HepG2 (cell line): ENCODE results near the gene KCNAB1. TPM values are rescaled to one million over a fixed set of nuclear protein-coding genes. Genes with fewer than 3 reads are reported as not detected.

Source experiments
- ATAC-seq: fragments of 200-7000 bp; cut with Tn5 transposase; 3 replicates; pipeline ENCODE4 v1.9.1; 2020; ENCODE audit warnings: mild to moderate bottlenecking, moderate library complexity
- BruUV-seq: library from RNA; stranded (reverse); fragments of 400-500 nt; replicated peaks from 2 replicates; lab custom pipeline; 2021; lab: Mats Ljungman, UMichigan
- CTCF ChIA-PET: fragments of 300-600 bp; formaldehyde crosslinking; extraction: SDS; loops from one replicate; lab custom pipeline; 2021; ENCODE audit warnings: low total read pairs, inconsistent platforms, low intra/inter-chr PET ratio; lab: Yijun Ruan, JAX
- POLR2A ChIA-PET: fragments of 350-600 bp; sonication (Branson Sonifier 250); formaldehyde crosslinking; loops from one replicate; lab custom pipeline; 2020; ENCODE audit warnings: antibody characterized with exemption, inconsistent platforms; lab: Yijun Ruan, JAX
- DNase-seq: peaks from one replicate; pipeline ENCODE4 v3.0.0-alpha.2; 2015; ENCODE audit warnings: low spot score
- FAIRE-seq: peaks from 3 replicates; lab custom pipeline; 2011; peaks lifted over from hg19 to GRCh38; lab: Jason Lieb, UNC
- H2AFZ ChIP-seq: one replicate; pipeline ENCODE4 v1.6.1; 2011; ENCODE audit warnings: low read length, inconsistent platforms
- H3K27ac ChIP-seq: fragments of 300-600 bp; 3 replicates; pipeline ENCODE4 v1.8.0; 2011; ENCODE audit warnings: mixed run types, mild to moderate bottlenecking, mixed read lengths, low read length, inconsistent platforms; ENCODE audit not compliant: insufficient read depth; ENCODE audit errors: extremely low read length
- H3K27me3 ChIP-seq, 2 experiments: fragments of 200-600 bp in 1 of 2; 2 replicates in 1 of 2; 3 replicates in 1 of 2; pipeline versions ENCODE4 v1.6.0 to v1.8.0; 2011; ENCODE audit warnings: low read length in 2 of 2, mild to moderate bottlenecking in 2 of 2, moderate library complexity in 2 of 2, inconsistent platforms in 1 of 2; ENCODE audit not compliant: insufficient read depth in 2 of 2, control insufficient read depth in 1 of 2
- H3K36me3 ChIP-seq, 2 experiments: fragments of 200-600 bp in 1 of 2; replicated peaks in 1 of 2; 2 replicates in 1 of 2; 3 replicates in 1 of 2; pipeline versions ENCODE4 v1.5.1 to v1.8.0; 2011; ENCODE audit warnings: low read length in 2 of 2, inconsistent platforms in 1 of 2; ENCODE audit not compliant: insufficient read depth in 2 of 2, control insufficient read depth in 1 of 2
- H3K4me1 ChIP-seq: 2 replicates; pipeline ENCODE4 v1.5.1; 2012; ENCODE audit warnings: low read length, inconsistent platforms; ENCODE audit not compliant: insufficient read depth
- H3K4me2 ChIP-seq: 2 replicates; pipeline ENCODE4 v1.6.0; 2011; ENCODE audit warnings: low read depth, low read length, inconsistent platforms
- H3K4me3 ChIP-seq, 3 experiments: fragments of 200-600 bp in 1 of 3; sonication (generic), shearing (Covaris generic) in 1 of 3; replicated peaks in 1 of 3; 2 replicates each; pipeline ENCODE4 v1.5.1; 2011 to 2016; ENCODE audit warnings: low read length in 3 of 3, inconsistent platforms in 2 of 3, low read depth in 2 of 3, mild to moderate bottlenecking in 2 of 3, control low read depth in 1 of 3, mixed read lengths in 1 of 3; ENCODE audit not compliant: insufficient read depth in 1 of 3
- H3K79me2 ChIP-seq: one replicate; pipeline ENCODE4 v1.6.1; 2011; ENCODE audit warnings: low read length, inconsistent platforms; ENCODE audit not compliant: insufficient read depth
- H3K9ac ChIP-seq: 2 replicates; pipeline ENCODE4 v1.6.0; 2011; ENCODE audit warnings: mild to moderate bottlenecking, low read depth, low read length, inconsistent platforms; ENCODE audit not compliant: insufficient read depth
- H3K9me3 ChIP-seq: 2 replicates; pipeline ENCODE4 v1.5.1; 2012; ENCODE audit warnings: mild to moderate bottlenecking, low read length
- H4K20me1 ChIP-seq: 2 replicates; pipeline ENCODE4 v1.6.0; 2011; ENCODE audit warnings: inconsistent platforms, mild to moderate bottlenecking, low read length, moderate library complexity; ENCODE audit not compliant: insufficient read depth
- CEBPG ChIP-seq: IDR thresholded peaks from 2 replicates; pipeline ENCODE4 v1.6.1; 2016
- HDAC1 ChIP-seq: sonication (generic); formaldehyde crosslinking; IDR thresholded peaks from 2 replicates; pipeline ENCODE4 v1.5.1; 2020; ENCODE audit warnings: mild to moderate bottlenecking, missing genetic modification reagents
- PHF21A ChIP-seq: sonication (generic); formaldehyde crosslinking; IDR thresholded peaks from 2 replicates; pipeline ENCODE4 v1.5.0; 2020; ENCODE audit warnings: mild to moderate bottlenecking, missing genetic modification reagents
- PRMT3 ChIP-seq: sonication (generic); formaldehyde crosslinking; IDR thresholded peaks from 2 replicates; pipeline ENCODE4 v1.8.1; 2022; ENCODE audit warnings: low read depth, mild to moderate bottlenecking, moderate library complexity, missing genetic modification reagents, borderline replicate concordance
- SP4 ChIP-seq: sonication (generic); formaldehyde crosslinking; IDR thresholded peaks from 2 replicates; pipeline ENCODE4 v1.8.1; 2023; ENCODE audit warnings: mild to moderate bottlenecking, missing genetic modification reagents
- ZNF101 ChIP-seq: sonication (generic); formaldehyde crosslinking; IDR thresholded peaks from 2 replicates; pipeline ENCODE4 v1.4.0; 2020; ENCODE audit warnings: mild to moderate bottlenecking, low read depth, missing genetic modification reagents, borderline replicate concordance
- ZNF121 ChIP-seq: sonication (generic); formaldehyde crosslinking; IDR thresholded peaks from 2 replicates; pipeline ENCODE4 v1.5.0; 2020; ENCODE audit warnings: mild to moderate bottlenecking, missing genetic modification reagents
- ZNF343 ChIP-seq: sonication (generic); formaldehyde crosslinking; IDR thresholded peaks from 2 replicates; pipeline ENCODE4 v1.4.0; 2020; ENCODE audit warnings: mild to moderate bottlenecking, missing genetic modification reagents
- ZNF367 ChIP-seq: sonication (generic); formaldehyde crosslinking; IDR thresholded peaks from 2 replicates; pipeline ENCODE4 v1.4.0; 2020; ENCODE audit warnings: missing genetic modification reagents, borderline replicate concordance
- ZNF605 ChIP-seq: sonication (generic); formaldehyde crosslinking; IDR thresholded peaks from 2 replicates; pipeline ENCODE4 v1.8.0; 2022; ENCODE audit warnings: mild to moderate bottlenecking, missing genetic modification reagents
- ZNF7 ChIP-seq: IDR thresholded peaks from 2 replicates; pipeline ENCODE4 v1.6.1; 2016; ENCODE audit warnings: missing biosample characterization, missing genetic modification reagents
- ZNF790 ChIP-seq: sonication (generic); formaldehyde crosslinking; IDR thresholded peaks from 2 replicates; pipeline ENCODE4 v1.8.0; 2022; ENCODE audit warnings: missing genetic modification reagents, mild to moderate bottlenecking, borderline replicate concordance
- in situ Hi-C: cut with HindIII; loops from 2 replicates; pipeline ENCODE4 v1.10.0; 2017; ENCODE audit warnings: low pct_unique_long_range_greater_than_20kb; ENCODE audit not compliant: extremely low pct_ligation_motif_present
- intact Hi-C: fragments of 100-400 bp; cut with micrococcal nuclease; formaldehyde crosslinking; loops from one replicate; pipeline ENCODE4 v1.10.0; 2022; ENCODE audit not compliant: unreplicated experiment
- polyA plus RNA-seq, 8 experiments: library from polyadenylated mRNA; depleted of rRNA in 3 of 8; stranded (reverse) in 7 of 8; unstranded in 1 of 8; fragments of >200 nt; fragmentation: Illumina TruSeq in 4 of 8; extraction: Trizol in 4 of 8; gene quantifications; 2 replicates each; pipeline versions ENCODE4 v1.2.1 to v1.2.3, GENCODE V29; 2011 to 2016; ENCODE audit warnings: low read depth in 4 of 8, missing spikeins in 1 of 8, mixed read lengths in 1 of 8; ENCODE audit not compliant: insufficient read depth in 1 of 8
- total RNA-seq, 5 experiments: library from RNA; depleted of rRNA; stranded (reverse); fragments of >200 nt; fragmentation: Illumina TruSeq; extraction: Trizol; gene quantifications; 2 replicates each; pipeline ENCODE4 v1.2.3, GENCODE V29; 2016; ENCODE audit warnings: low read depth in 1 of 5
- TF ChIP-seq, protein P1 (sequence below): sonication (generic); formaldehyde crosslinking; conservative IDR thresholded peaks from 2 replicates; pipeline ENCODE4 v1.8.0; 2022; ENCODE audit warnings: low read depth, missing genetic modification reagents
- TF ChIP-seq, protein P2 (sequence below): sonication (generic); formaldehyde crosslinking; IDR thresholded peaks from 2 replicates; pipeline ENCODE4 v1.5.1; 2020; ENCODE audit warnings: missing genetic modification reagents, mild to moderate bottlenecking, borderline replicate concordance
- TF ChIP-seq, protein P3 (sequence below): sonication (generic); formaldehyde crosslinking; IDR thresholded peaks from 2 replicates; pipeline ENCODE4 v1.4.0; 2020; ENCODE audit warnings: missing genetic modification reagents, mild to moderate bottlenecking, borderline replicate concordance
- TF ChIP-seq, protein P4 (sequence below): sonication (generic); formaldehyde crosslinking; IDR thresholded peaks from 2 replicates; pipeline ENCODE4 v1.5.0; 2020; ENCODE audit warnings: missing genetic modification reagents

The KCNAB1 gene
- total and polyA plus RNA-seq, 2 of the 13 experiments (the other 11 are each of a cell fraction or from before 2014, with no cell fraction given), result not detected

DNA sequence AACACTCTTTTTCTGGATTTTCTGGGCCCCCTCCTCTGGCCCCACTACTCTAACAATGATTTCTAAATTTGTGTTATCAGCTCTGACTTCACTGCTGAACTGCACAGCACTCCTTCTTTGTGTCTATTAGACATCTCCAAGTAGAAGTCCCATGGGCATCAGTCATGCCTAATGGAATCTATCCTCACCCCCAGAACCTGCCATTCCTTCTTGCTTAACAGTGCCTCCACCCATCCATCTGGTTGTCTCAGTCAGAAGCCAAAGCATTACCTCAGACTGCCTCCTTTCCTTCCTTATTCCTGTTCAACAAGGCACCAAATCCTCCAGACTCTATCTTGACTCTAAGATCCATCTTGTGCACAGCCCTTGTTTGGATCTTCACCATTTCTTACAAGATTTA lies 398.3 kb downstream of the KCNAB1 start:
- no peak for ATAC-seq
- Histone ChIP-seq H3K9me3 (no peaks in the 10 kb centered on the region), H4K20me1 (no peaks in the 10 kb centered on the region), H3K4me3 (no peak overlapping the region), H3K27me3 (no peaks in the 10 kb centered on the region), H3K27ac (no peak overlapping the region), H3K4me1 (peaks cover 20% of the 10 kb centered on the region), H2AFZ (no peak overlapping the region), H3K4me2 (no peak overlapping the region)
- DNase-seq, result no peak
- in situ Hi-C loops, result loop anchor here (25.0 kb wide), 1 partner anchor 356 kb away; no protein-coding TSS in a partner anchor
- POLR2A ChIA-PET, result no interaction called here
- CTCF ChIA-PET, result no interaction called here
- TF ChIP-seq, protein P1, sequence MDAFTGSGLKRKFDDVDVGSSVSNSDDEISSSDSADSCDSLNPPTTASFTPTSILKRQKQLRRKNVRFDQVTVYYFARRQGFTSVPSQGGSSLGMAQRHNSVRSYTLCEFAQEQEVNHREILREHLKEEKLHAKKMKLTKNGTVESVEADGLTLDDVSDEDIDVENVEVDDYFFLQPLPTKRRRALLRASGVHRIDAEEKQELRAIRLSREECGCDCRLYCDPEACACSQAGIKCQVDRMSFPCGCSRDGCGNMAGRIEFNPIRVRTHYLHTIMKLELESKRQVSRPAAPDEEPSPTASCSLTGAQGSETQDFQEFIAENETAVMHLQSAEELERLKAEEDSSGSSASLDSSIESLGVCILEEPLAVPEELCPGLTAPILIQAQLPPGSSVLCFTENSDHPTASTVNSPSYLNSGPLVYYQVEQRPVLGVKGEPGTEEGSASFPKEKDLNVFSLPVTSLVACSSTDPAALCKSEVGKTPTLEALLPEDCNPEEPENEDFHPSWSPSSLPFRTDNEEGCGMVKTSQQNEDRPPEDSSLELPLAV (CRISPR knock-in tag), result no peak
- TF ChIP-seq HDAC1, result no peak
- no peak for TF ChIP-seq ZNF790
- TF ChIP-seq, protein P2, sequence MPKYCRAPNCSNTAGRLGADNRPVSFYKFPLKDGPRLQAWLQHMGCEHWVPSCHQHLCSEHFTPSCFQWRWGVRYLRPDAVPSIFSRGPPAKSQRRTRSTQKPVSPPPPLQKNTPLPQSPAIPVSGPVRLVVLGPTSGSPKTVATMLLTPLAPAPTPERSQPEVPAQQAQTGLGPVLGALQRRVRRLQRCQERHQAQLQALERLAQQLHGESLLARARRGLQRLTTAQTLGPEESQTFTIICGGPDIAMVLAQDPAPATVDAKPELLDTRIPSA (CRISPR knock-in tag), result no peak
- TF ChIP-seq PRMT3, result no peak
- no peak for TF ChIP-seq ZNF121 (CRISPR knock-in tag)
- no peak for TF ChIP-seq ZNF605
- no peak for TF ChIP-seq ZNF101
- TF ChIP-seq SP4, result no peak
- TF ChIP-seq, protein P3, sequence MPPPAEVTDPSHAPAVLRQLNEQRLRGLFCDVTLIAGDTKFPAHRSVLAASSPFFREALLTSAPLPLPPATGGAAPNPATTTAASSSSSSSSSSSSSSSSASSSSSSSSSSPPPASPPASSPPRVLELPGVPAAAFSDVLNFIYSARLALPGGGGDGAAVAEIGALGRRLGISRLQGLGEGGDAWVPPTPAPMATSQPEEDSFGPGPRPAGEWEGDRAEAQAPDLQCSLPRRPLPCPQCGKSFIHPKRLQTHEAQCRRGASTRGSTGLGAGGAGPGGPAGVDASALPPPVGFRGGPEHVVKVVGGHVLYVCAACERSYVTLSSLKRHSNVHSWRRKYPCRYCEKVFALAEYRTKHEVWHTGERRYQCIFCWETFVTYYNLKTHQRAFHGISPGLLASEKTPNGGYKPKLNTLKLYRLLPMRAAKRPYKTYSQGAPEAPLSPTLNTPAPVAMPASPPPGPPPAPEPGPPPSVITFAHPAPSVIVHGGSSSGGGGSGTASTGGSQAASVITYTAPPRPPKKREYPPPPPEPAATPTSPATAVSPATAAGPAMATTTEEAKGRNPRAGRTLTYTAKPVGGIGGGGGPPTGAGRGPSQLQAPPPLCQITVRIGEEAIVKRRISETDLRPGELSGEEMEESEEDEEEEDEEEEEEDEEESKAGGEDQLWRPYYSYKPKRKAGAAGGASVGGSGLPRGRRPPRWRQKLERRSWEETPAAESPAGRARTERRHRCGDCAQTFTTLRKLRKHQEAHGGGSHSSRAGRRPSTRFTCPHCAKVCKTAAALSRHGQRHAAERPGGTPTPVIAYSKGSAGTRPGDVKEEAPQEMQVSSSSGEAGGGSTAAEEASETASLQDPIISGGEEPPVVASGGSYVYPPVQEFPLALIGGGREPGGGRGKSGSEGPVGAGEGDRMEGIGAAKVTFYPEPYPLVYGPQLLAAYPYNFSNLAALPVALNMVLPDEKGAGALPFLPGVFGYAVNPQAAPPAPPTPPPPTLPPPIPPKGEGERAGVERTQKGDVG (CRISPR knock-in tag), result no peak
- TF ChIP-seq ZNF367 (CRISPR knock-in tag), result no peak
- no peak for TF ChIP-seq ZNF7 (CRISPR knock-in tag)
- no peak for TF ChIP-seq PHF21A (CRISPR knock-in tag)
- TF ChIP-seq, protein P4, sequence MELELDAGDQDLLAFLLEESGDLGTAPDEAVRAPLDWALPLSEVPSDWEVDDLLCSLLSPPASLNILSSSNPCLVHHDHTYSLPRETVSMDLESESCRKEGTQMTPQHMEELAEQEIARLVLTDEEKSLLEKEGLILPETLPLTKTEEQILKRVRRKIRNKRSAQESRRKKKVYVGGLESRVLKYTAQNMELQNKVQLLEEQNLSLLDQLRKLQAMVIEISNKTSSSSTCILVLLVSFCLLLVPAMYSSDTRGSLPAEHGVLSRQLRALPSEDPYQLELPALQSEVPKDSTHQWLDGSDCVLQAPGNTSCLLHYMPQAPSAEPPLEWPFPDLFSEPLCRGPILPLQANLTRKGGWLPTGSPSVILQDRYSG (CRISPR knock-in tag), result no peak
- TF ChIP-seq ZNF343 (CRISPR knock-in tag), result no peak
- no peak for TF ChIP-seq CEBPG (CRISPR knock-in tag)
- TF ChIP-seq, all 625 proteins: peak for 0
- no peaks in the 10 kb centered on the region for H3K36me3 ChIP-seq
- no peaks in the 10 kb centered on the region for H3K79me2 ChIP-seq
- no TSS peak for BruUV-seq
- no peak for FAIRE-seq
- no peak overlapping the region for H3K9ac ChIP-seq
- intact Hi-C loops, result loop anchor here (2.0 kb wide), 1 partner anchor 16 kb away; no protein-coding TSS in a partner anchor
